DMS114 treated with DMSO at 0.1 percent for 48 hours (cell line): ENCODE data around the gene LRRC31.
A peak's percentile ranks its signal among the peaks of the same experiment; 100 is the strongest.

Experiments used
- DNase-seq: peaks from one replicate; lab custom pipeline; 2025; ENCODE audit not compliant: unreplicated experiment; lab: John Stamatoyannopoulos, UW

The LRRC31 gene

DNA sequence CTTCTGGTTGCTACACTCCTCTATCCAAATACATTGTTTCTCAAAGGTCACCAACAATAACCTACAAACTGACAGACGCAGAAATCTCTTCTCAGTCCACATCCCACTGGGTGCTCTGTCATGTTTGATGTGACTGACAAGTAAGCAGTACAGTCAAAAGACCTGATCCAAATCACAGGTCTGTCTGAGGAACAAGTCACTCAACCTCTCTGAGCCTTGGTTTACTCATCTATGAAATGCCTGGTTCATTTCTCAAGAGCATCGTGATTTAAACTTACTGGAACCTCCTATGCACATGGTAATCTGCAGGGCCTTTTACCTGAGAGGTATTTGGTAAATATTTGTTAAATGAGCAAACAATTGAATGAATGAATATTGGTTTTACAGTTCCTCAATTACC is 5.5 kb downstream of the LRRC31 start:
- no peak for DNase-seq

DNA sequence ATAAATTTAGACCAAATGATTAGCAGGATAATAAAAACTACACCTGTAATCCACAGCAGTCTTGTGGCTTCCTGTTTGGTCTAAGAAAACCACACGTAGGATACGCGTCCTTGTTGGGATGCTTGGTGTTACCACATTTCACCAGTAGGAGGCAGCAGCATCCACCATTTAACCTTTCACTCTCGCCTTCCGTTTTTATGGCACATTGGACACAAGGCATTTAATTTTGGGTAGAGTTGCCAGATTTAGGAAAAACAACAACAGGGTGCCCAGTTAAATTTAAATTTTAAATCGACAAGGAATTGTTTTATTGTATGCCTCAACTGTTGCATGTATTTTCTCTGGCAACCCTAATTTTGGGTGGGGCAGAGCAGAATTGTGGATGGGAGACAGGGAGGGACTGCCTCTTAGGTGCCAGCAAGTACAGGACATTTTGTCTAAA is 6.3 kb downstream of the LRRC31 start:
- peak; percentile 40 for DNase-seq

DNA sequence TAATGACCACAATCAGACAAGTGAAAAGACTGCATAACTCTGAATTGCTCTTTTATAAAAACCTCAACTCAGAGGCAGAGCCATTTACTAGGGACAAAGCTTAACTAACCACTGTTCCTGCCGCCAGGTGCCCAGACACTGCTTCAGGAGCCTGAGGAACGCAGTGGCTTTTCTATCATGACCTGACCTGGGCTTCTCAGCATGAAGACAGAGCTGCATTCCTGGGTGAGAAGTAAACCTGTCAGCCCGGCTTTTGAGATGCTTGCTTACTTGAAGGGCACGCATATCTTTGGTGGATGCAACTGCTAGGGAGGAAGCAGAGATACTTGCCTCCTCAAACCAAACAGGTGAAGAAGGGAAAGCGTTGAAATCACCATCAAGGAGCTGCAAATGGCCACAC is 7.9 kb downstream of the LRRC31 start:
- DNase-seq, result no peak

DNA sequence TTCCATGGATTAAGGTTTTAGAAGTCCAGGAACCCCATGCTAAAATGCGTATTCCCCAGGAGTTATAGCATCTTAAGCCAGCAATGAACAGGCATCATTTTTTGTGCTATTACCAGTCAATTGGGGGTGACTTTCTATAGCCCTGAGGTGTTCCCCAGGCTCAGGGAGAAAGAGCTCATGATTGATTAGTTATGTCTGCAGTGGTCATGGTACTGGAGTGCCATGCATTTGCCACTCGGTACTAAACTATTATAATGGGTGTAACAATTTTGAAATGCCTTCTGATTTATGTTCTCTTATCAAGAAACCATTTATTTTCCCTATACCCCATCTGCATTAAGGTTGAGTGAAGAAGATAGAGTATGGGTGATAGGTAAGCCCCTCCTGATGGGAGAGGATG is 11.9 kb downstream of the LRRC31 start:
- no peak for DNase-seq

DNA sequence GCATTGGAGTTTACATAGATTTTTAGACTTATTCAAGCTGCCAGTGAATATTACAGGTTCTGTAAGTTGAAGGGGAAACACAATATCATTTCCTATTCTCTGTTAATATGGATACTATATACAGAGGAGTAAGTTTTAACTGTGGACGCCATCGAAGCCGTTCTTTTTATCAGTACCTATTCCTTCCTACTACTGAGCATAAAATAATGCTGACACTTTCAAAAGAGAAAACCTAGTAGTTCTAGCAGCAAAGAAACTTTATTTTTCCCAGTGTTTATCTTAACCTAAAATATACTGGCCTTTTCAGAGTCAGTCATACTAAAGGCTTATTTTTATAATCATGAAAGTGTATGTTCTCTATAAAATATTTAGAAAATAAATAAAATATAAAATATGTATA is 14.2 kb downstream of the LRRC31 start:
- DNase-seq, result no peak

DNA sequence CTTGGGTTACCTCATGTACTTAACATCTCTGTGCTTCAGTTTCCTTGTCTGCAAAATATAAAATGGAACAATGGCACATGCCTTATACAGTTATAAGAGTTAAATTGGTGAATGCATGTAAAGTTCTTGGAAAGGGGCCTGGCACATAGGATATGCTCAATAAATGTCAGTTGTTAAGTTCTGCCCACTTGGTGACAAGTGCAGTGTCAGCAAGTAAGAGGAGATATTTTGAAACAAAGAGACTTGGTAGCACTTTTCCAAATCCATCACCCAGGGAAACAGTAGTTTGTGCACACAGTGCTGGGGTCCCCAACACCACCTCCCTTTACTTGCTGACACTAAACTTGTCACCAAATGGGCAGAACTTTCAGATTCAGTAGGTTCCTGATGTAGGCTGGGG is 19.1 kb downstream of the LRRC31 start:
- DNase-seq, result no peak

DNA sequence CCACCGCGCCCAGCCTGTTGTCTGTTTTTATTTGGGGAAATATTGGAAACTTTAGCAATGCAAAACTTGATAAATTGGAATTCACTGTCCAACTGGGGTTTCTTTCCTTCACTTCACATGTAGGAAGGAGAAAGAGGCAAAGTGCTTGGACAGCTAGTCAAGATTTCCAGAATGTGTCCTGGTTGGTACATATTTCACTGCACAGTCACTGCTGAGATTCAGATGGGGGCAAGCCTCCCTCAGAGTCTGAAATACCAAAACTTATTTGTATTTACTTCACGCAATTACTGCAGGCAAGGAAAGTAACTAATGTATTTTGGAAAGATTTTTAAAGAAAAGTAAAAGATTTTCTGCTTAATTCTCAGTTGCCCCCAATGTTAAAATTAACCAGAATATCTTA is 21.0 kb downstream of the LRRC31 start:
- DNase-seq, result no peak

DNA sequence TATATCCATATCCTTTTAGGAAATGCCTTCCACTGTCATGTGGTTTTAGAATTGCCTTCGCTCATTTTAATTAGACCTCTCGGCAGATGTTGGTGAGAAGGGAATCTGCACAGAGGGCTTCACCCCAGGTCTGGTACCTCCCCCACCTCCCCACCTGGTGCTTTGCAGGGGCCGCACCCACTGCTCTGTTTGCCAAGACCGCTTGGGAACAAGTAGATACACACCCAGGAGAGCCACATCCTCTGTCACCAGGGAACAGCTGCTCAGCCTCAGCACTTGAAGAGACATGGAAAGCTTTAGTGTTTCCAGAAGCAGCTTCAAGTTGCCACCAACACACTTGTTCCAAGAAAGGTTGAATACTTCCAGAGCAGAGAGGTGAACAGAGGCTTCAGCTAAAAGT is 21.8 kb downstream of the LRRC31 start:
- DNase-seq, result no peak

DNA sequence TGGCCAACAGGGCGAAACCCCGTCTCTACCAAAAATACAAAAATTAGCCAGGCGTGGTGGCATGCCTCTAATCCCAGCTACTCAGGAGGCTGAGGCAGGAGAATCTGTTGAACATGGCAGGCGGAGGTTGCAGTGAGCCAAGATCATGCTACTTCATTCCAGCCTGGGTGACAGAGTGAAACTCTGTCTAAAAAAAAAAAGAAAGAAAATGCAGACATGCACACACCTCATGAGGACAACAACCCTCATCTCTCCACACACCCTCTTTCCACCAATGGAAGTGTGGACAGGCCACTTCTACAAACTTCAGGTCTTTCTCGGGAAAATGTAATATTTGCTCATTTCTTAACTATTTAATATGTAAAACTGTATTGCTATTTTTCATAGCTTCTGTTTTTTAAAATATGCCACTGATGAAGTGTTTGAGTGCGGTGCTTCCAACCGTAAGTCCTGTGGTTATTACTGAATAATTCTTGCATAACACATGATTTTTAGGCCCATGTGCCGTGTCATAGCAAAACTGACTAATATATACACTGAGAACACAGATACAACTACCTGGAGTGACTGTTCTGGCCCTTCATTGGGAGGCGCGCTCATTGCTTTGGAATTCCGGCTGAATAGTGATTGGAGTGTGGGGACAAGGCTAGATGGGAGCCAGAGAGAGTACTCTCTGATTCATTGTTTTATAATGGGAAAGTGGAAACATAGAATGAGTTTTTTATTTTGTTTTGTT is 23.1 kb downstream of the LRRC31 start:
- no peak for DNase-seq

DNA sequence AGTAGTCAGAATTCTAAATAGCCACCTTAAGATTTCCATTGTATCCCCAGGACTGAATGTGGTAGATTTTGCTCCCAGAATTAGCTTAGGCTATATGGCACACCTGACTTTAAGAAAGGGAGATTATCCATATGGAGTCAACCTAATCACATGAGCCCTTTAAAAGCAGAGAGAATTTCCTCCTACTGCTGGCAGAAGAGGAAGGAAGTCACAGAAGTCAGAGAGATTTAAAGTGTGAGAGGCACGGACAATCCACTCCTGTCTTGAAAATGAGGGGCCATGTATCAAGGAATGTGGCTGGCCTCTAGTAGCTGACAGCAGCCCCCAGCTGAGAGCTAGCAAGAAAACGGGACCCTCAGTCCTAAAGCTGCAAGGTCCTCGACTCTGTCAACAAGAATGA is 26.8 kb downstream of the LRRC31 start:
- no peak for DNase-seq

DNA sequence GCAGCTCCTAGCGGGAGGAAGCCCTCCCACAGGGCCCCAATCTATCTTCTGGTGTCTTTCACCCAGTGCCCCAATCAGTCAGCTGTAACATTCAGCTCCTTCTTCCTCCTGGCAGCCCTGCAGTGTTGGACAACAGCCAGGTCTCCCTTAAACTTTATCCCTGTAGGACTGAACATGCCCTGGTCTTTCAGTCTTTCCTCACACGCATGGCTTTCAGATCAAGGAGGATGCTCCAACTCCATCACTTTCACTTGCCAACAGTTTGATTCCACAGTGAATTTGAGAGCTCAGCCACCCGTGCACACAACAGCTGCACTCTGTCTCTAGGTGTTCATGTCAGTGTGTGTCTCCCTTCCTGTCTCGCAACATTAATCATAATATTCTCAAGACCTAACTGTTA is 28.6 kb downstream of the LRRC31 start:
- no peak for DNase-seq

DNA sequence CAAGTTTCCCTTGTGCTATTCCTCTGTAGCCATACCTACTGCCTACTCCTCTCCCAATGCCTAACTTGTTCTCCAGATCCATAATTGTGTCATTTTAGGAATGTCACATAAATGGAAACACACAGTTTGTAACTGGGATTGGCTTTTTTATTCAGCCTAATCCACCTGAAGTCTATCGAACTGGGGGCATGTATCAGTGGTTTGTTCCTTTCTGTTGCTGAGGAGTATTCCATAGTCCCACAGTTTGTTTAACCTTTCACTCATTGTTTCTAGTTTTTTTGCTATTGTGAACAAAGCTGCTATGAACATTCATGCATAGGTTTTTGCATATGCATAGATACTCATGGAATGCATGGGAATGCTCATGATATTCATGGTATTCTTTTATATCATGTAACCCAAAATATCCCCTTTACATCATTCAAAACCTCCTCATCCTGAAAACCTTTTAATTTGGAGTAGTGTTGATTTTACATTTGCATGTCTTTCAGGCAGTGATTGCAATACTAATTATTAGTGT is 31.2 kb downstream of the LRRC31 start:
- no peak for DNase-seq

DNA sequence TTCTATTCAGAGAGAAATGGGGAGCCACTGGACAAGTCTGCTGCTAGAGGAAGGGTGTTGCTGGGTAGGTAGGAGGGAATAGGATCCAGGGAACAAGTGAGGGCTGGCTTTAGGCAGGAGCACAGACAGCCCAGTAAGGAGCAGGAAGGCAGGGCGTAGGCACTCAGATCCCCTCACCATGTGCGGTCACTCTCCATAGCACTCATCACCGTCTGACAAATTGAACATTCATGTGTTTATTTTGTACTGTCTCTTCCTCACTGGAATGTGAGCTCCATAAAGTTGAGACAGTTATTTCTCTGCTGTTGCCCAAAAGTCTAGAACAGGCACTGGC is 32.8 kb downstream of the LRRC31 start:
- no peak for DNase-seq

DNA sequence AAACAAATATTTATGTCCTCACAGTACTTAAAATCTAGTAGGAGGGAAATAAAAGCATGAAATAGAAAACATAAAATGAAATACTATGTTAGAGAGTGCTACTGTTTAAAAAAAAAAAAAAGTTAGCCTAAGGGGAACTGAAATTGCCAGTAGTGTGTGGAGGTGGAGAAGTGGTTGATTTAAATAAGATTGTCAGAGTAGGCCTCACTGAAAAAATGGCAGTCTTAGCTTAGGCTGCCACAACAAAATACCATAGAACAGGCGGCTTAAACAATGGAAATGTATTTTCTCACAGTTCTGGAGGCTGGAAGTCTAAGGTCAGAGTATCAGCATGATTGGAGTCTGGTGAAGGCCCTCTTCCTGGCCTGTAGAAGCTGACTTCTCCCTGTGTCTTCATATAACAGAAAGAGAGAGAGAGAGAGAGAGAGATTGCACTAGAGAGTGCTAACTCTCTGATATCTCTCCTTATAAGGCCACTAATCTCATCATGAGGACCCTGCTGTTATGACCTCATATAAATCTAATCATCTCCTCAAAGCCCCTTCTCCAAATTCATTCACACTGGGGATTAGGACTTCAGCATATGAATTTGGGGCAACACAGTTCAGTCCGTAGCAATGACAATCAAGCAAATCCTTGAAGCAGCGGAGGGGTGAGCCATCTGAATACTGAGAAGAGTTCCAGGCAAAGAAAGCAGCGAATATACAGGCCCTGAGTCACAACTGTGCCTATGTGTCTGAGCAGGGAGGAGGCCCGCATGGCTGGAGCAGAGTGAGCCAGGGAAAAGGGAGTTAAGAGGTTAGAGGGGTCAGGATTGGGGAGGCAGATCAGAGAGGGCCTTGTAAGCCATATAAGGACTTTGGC is 33.4 kb downstream of the LRRC31 start:
- DNase-seq, result no peak

DNA sequence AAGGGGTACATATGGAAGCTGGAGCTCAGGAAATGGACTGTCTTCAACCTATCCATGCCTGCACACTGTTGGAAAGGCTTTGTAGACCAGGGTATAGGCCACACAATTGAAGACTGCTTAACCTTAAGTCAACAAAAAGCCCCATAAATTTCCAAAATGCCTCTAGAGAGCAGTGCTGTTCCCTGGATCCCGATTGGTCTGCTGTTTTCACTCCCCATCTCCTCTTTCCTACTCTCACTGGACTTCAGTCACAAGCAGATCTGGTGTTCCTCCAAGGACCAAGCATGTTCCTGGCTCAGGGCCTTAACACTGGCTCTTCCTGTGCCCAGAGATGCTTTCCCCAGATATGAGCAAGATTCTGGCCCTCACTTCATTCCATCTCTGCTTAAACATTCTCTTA is 34.2 kb downstream of the LRRC31 start:
- DNase-seq, result no peak

DNA sequence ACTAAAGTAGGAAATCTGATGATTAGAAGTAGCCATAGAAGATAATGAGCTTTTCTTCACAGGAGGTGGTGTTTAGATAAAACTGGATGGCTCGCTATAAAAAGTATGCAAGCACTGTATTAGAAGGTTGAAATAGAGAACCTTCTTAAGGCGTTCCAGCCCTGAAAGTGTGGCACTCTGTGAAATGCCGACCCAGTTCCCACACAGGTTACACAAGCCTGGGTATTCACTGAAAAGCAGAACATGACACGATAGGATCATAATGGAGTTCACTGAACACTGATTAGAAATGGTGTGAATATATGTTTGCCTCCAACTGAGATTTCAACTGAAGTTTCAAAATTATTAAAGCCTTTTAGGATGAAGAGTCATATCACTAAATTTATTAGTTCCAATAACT is 42.0 kb downstream of the LRRC31 start:
- DNase-seq, result no peak

DNA sequence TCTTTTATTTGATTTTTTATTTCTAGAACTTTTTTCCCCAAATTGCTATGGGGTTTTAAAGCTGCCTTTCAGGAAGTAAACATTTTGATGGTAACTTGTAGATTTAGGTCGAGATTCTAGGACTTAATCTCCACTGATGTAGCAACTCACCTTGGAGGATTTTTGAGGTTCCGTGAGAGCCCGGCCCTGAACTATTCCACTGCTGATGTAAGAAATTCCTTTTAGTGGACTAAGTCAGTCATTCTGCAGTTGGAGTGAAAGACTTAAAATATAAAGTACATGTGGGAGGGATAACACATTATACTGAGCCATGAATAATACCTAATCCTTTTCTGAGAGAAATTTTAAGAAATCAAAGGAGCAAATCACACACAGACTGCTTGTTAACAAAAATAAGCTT is 44.4 kb downstream of the LRRC31 start:
- no peak for DNase-seq

DNA sequence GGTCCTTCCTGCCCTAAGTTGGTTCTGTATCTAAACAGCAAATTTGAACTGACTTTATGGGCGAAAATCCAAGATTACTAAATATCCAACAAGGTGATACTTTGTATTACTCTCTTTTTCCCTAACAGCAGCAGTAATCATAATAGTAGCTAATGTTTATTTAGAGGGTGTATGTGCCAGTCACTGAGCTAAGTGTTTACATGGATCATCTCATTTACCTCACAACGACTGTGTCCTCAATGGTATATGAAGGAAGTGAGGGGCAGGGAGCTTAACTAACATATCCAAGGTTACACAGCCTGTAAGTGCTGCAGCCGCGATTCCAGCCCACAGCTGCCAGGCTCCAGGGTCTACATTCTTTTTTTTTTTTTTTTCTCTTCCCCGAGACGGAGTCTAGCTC is 46.8 kb downstream of the LRRC31 start:
- DNase-seq, result no peak

DNA sequence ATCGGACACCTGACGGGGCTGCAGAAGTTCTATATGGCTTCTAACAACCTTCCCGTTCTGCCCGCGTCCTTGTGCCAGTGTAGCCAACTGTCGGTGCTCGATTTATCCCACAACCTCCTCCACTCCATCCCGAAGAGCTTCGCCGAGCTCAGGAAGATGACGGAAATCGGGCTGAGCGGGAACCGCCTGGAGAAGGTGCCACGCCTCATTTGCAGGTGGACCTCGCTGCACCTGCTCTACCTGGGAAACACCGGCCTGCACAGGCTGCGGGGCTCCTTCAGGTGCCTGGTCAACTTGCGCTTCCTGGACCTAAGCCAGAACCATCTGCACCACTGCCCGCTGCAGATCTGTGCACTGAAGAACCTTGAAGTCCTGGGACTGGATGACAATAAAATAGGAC is 47.2 kb downstream of the LRRC31 start:
- no peak for DNase-seq

DNA sequence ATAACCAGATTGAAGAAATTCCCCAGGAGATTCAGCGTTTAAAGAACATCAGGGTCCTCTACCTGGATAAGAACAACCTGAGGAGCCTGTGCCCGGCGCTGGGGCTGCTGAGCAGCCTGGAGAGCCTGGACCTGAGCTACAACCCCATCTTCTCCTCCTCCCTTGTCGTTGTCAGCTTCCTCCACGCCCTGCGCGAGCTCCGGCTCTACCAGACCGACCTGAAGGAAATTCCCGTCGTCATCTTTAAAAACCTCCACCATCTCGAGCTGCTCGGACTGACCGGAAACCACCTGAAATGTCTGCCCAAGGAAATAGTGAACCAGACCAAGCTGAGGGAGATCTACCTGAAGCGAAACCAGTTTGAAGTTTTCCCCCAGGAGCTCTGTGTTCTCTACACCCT is 47.6 kb downstream of the LRRC31 start:
- DNase-seq, result no peak

DNA sequence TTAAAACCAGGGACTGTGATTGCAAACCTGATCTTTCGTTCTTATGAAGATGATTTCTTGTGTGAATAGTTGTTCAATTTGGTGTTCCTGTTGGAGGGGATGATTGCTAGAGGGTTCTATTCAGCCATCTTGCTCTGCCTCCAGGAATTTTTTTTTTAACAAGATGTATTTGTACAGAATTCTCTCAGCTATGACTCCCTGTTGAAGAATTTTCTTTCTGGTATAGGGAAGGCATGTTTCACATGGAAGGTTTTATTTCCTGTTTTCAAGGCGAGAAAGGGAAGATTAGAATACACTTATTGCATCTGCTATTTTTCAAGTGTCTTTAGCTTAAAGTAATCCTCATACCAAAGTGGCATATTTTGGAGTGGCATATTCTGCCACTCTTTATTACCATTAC is 51.4 kb downstream of the LRRC31 start:
- no peak for DNase-seq

DNA sequence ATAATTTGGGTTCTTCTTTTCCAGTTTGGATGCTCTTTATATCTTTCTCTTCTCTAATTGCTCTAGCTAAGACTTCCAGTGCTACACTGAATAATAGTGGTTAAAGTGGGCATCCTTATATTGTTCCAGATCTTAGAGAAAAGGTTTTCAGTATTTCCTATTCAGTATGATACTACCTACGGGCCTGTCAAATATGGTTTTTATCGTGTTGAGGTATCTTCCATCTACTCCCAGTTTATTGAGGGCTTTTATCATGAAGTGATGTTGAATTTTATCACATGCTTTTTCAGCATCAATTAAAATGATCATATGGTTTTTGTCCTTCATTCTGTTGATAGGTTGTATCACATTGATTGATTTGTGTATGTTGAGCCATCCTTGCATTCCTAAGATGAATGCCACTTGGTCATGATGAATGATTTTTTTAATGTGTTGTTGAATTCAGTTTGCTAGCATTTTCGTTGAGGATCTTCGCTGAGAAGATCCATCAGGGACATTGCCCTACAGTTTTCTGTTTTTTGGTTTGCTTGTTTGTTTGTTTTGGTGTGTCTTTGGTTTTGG is 54.1 kb downstream of the LRRC31 start:
- DNase-seq, result no peak
